Measurements from ENCODE around the gene NCAPG2. TPM values are rescaled to one million over a fixed set of nuclear protein-coding genes. Genes with fewer than 3 reads are reported as not detected.

The NCAPG2 gene
- polyA plus RNA-seq, 1 donor (not counting 4 experiments of a cell fraction or from before 2014, with no cell fraction given), result 16.5 TPM

GRCh38 chr7:158676906-158677305, 27.7 kb downstream of the NCAPG2 start:
- no peak overlapping the region for H3K4me3 ChIP-seq (ENCODE audit: control insufficient read depth in 2 of 3, extremely low read depth in 1 of 3, insufficient read depth in 2 of 3, low read depth in 1 of 3, low read length in 3 of 3)
- H3K9ac ChIP-seq (ENCODE audit: control insufficient read depth, extremely low read depth, insufficient read depth, low read length), result no peak overlapping the region
- no peaks in the 10 kb centered on the region for H3K79me2 ChIP-seq (ENCODE audit: control insufficient read depth, insufficient read depth, low read length)
- H3K36me3 ChIP-seq (ENCODE audit: control insufficient read depth in 2 of 2, extremely low read depth in 1 of 2, insufficient read depth in 2 of 2, low read length in 2 of 2), result peaks cover 0 to 18% of the 10 kb centered on the region in 2 experiments
- H3K9me3 ChIP-seq (ENCODE audit: control insufficient read depth, low read depth, low read length), result no peaks in the 10 kb centered on the region
- H3K27ac ChIP-seq (ENCODE audit: control insufficient read depth, insufficient read depth, low read length), result no peak overlapping the region
- TF ChIP-seq EZH2 (IDR thresholded peaks at IDR 0.05; ENCODE audit: low read length) (no peak), CTCF (optimal IDR thresholded peaks at IDR 0.05 in 1 of 3, IDR thresholded peaks at IDR 0.05 in 1 of 3, conservative IDR thresholded peaks at IDR 0.05 in 1 of 3; ENCODE audit: extremely low read depth in 1 of 3, insufficient read depth in 2 of 3, low read length in 3 of 3) (no peak)
- DNase-seq (ENCODE audit: low read depth, low spot score) (no peak), FAIRE-seq (no peak)
- dilution Hi-C loops (cut with MboI; ENCODE audit: extremely low pct_ligation_motif_present, low sequenced_read_pairs), result no loop called here
- H4K20me1 ChIP-seq (ENCODE audit: control insufficient read depth, extremely low read depth, insufficient read depth, low read length), result no peaks in the 10 kb centered on the region
- no peak overlapping the region for H2AFZ ChIP-seq (ENCODE audit: control insufficient read depth, low read length)
- H3K27me3 ChIP-seq (ENCODE audit: control insufficient read depth, extremely low read depth, insufficient read depth, low read length), result no peaks in the 10 kb centered on the region
- no peaks in the 10 kb centered on the region for H3K4me1 ChIP-seq (ENCODE audit: control insufficient read depth, extremely low read depth, insufficient read depth, low read length)
- H3K4me2 ChIP-seq (ENCODE audit: control insufficient read depth, extremely low read depth, insufficient read depth, low read depth, low read length), result no peak overlapping the region
- no peaks in the 10 kb centered on the region for H3K9me1 ChIP-seq (ENCODE audit: control insufficient read depth, extremely low read depth, insufficient read depth, low read length)

- no peaks in the 10 kb centered on the region for H3K4me1 ChIP-seq (ENCODE audit: control insufficient read depth, extremely low read depth, insufficient read depth, low read length)
- no peak overlapping the region for H3K4me2 ChIP-seq (ENCODE audit: control insufficient read depth, extremely low read depth, insufficient read depth, low read depth, low read length)
- no peak overlapping the region for H3K27ac ChIP-seq (ENCODE audit: control insufficient read depth, insufficient read depth, low read length)
- H3K9me3 ChIP-seq (ENCODE audit: control insufficient read depth, low read depth, low read length), result no peaks in the 10 kb centered on the region
- TF ChIP-seq CTCF (optimal IDR thresholded peaks at IDR 0.05 in 1 of 3, IDR thresholded peaks at IDR 0.05 in 1 of 3, conservative IDR thresholded peaks at IDR 0.05 in 1 of 3; ENCODE audit: extremely low read depth in 1 of 3, insufficient read depth in 2 of 3, low read length in 3 of 3), result no peak
- TF ChIP-seq EZH2 (IDR thresholded peaks at IDR 0.05; ENCODE audit: low read length), result no peak
- H3K4me3 ChIP-seq (ENCODE audit: control insufficient read depth in 2 of 3, extremely low read depth in 1 of 3, insufficient read depth in 2 of 3, low read depth in 1 of 3, low read length in 3 of 3), result no peak overlapping the region
- DNase-seq (ENCODE audit: low read depth, low spot score), result no peak
- no peaks in the 10 kb centered on the region for H3K27me3 ChIP-seq (ENCODE audit: control insufficient read depth, extremely low read depth, insufficient read depth, low read length)
- no peaks in the 10 kb centered on the region for H4K20me1 ChIP-seq (ENCODE audit: control insufficient read depth, extremely low read depth, insufficient read depth, low read length)
- peaks cover 0 to 21% of the 10 kb centered on the region in 2 experiments for H3K36me3 ChIP-seq (ENCODE audit: control insufficient read depth in 2 of 2, extremely low read depth in 1 of 2, insufficient read depth in 2 of 2, low read length in 2 of 2)
- H3K9me1 ChIP-seq (ENCODE audit: control insufficient read depth, extremely low read depth, insufficient read depth, low read length), result no peaks in the 10 kb centered on the region
- no peak for FAIRE-seq
- H3K79me2 ChIP-seq (ENCODE audit: control insufficient read depth, insufficient read depth, low read length), result no peaks in the 10 kb centered on the region
- H3K9ac ChIP-seq (ENCODE audit: control insufficient read depth, extremely low read depth, insufficient read depth, low read length), result no peak overlapping the region
- H2AFZ ChIP-seq (ENCODE audit: control insufficient read depth, low read length), result no peak overlapping the region
- dilution Hi-C loops (cut with MboI; ENCODE audit: extremely low pct_ligation_motif_present, low sequenced_read_pairs), result no loop called here
Measured at GRCh38 chr7:158676171-158676840, 28.3 kb downstream of the NCAPG2 start.

All from keratinocyte (primary cell).